ENCODE data around the gene SLC7A5.
"Not testable (repeated sequence)": the region's sequence is repeated elsewhere in the genome, so short reads cannot be mapped to it uniquely, and the experiment has no call there.

Gene SLC7A5

GRCh38 chr16:87869061-87869878, at the start of gene SLC7A5:
TSS of gene SLC7A5 (minus strand) at chr16:87869507. CDS start at chr16:87869422, 85 bp downstream.
- peak; percentile 53 for DNase-seq (ENCODE audit: low spot score)
- not testable (repeated sequence) for FAIRE-seq

GRCh38 chr16:87918338-87918737, 49.0 kb upstream of the SLC7A5 start:
- DNase-seq (ENCODE audit: low spot score) (no peak), FAIRE-seq (no peak)

- no peak for DNase-seq (ENCODE audit: low spot score)
- FAIRE-seq, result no peak
Observed at GRCh38 chr16:87917503-87917902, 48.2 kb upstream of the SLC7A5 start.

- FAIRE-seq, result no peak
- DNase-seq (ENCODE audit: low spot score), result no peak
Observed at GRCh38 chr16:87914812-87915211, 45.5 kb upstream of the SLC7A5 start.

- not testable (repeated sequence) for DNase-seq (ENCODE audit: low spot score); FAIRE-seq
Observed at GRCh38 chr16:87914021-87914725, 44.9 kb upstream of the SLC7A5 start.

- not testable (repeated sequence) for FAIRE-seq
Observed at GRCh38 chr16:87912691-87913090, 43.4 kb upstream of the SLC7A5 start.

GRCh38 chr16:87911106-87911763, 41.9 kb upstream of the SLC7A5 start:
- DNase-seq (ENCODE audit: low spot score); FAIRE-seq: not testable (repeated sequence)

More at GRCh38 chr16:87912691-87913090, 43.4 kb upstream of the SLC7A5 start:
- DNase-seq (ENCODE audit: low spot score), result not testable (repeated sequence)

GRCh38 chr16:87909203-87909935, 40.1 kb upstream of the SLC7A5 start:
- FAIRE-seq, result not testable (repeated sequence)
- DNase-seq (ENCODE audit: low spot score), result peak; percentile 21

GRCh38 chr16:87908101-87908500, 38.8 kb upstream of the SLC7A5 start:
- DNase-seq (ENCODE audit: low spot score); FAIRE-seq: not testable (repeated sequence)

- not testable (repeated sequence) for DNase-seq (ENCODE audit: low spot score); FAIRE-seq
Observed at GRCh38 chr16:87905521-87905920, 36.2 kb upstream of the SLC7A5 start.

GRCh38 chr16:87904963-87905362, 35.7 kb upstream of the SLC7A5 start:
- DNase-seq (ENCODE audit: low spot score); FAIRE-seq: not testable (repeated sequence)

GRCh38 chr16:87900489-87900888, 31.2 kb upstream of the SLC7A5 start:
- FAIRE-seq; DNase-seq (ENCODE audit: low spot score): not testable (repeated sequence)

GRCh38 chr16:87897521-87898505, 28.5 kb upstream of the SLC7A5 start:
- DNase-seq (ENCODE audit: low spot score), result no peak
- FAIRE-seq, result no peak

GRCh38 chr16:87896924-87897520, 27.7 kb upstream of the SLC7A5 start:
- not testable (repeated sequence) for DNase-seq (ENCODE audit: low spot score); FAIRE-seq

- FAIRE-seq; DNase-seq (ENCODE audit: low spot score): not testable (repeated sequence)
Observed at GRCh38 chr16:87896176-87896890, 27.0 kb upstream of the SLC7A5 start.

- FAIRE-seq, result no peak
- DNase-seq (ENCODE audit: low spot score), result no peak
Observed at GRCh38 chr16:87895641-87896141, 26.4 kb upstream of the SLC7A5 start.

GRCh38 chr16:87894005-87894404, 24.7 kb upstream of the SLC7A5 start:
- DNase-seq (ENCODE audit: low spot score); FAIRE-seq: not testable (repeated sequence)

GRCh38 chr16:87891764-87892163, 22.5 kb upstream of the SLC7A5 start:
- no peak for FAIRE-seq
- DNase-seq (ENCODE audit: low spot score), result no peak
